ENCODE results near the gene CERCAM. TPM values are rescaled to one million over a fixed set of nuclear protein-coding genes. Genes with fewer than 3 reads are reported as not detected.
"Not testable (repeated sequence)": the region's sequence is repeated elsewhere in the genome, so short reads cannot be mapped to it uniquely, and the experiment has no call there.

The CERCAM gene
- total RNA-seq, 2 experiments from 2014 or later: 1.3 TPM

DNA sequence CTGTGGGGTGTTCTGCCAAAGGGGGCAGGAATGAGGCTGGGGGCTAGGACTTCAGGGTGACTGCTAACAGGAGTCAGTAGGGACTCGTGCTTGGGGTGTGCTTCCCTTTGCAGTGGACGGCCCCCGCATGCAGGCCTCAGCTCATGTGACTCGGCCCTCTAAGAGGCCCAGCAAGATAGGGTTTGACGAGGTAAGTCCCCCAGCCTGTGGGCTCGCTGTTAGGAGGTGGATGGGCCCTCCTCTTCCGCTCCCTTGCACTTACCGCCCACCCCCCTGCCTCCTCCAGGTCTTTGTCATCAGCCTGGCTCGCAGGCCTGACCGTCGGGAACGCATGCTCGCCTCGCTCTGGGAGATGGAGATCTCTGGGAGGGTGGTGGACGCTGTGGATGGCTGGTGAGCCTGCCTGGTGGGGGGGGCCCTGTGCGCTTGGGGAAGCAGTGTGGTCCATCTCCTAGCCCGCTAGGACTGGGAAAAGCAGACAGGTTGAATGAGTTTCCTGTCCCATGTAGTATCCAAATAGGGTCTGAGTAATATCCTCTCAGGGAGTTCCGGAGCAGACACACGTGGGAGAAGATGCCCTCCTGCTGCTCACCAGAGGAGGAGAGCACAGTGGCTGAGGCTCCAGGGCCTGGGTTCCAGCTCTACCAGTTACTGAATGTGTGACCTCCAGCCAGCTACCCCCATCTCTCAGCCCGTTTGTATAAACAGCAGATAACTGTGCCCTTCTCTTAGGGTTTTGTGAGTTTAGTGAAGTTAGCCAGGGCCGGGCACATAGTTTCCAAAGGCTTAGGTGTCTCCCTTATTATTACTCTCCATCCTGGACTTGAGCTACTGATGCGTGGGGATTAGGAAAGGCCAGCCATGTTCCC, 8.2 kb downstream of the CERCAM start:
- Mint-ChIP-seq H3K36me3 (ENCODE audit: low read depth) (no peaks in the 10 kb centered on the region), H3K27ac (no peak overlapping the region), H3K4me3 (no peak overlapping the region), H3K9me3 (no peaks in the 10 kb centered on the region), H3K4me1 (no peaks in the 10 kb centered on the region), H3K27me3 (no peaks in the 10 kb centered on the region)
- no peak for DNase-seq
- POLR2A ChIA-PET: interaction anchor here (0.7 kb wide), 1 partner anchor 380 kb away, joined by 4 read pairs; no protein-coding TSS in a partner anchor
- CTCF ChIA-PET: interaction anchor here (1.0 kb wide), 1 partner anchor 9 kb away, joined by 4 read pairs; the partner anchor contains the start of gene CERCAM

DNA sequence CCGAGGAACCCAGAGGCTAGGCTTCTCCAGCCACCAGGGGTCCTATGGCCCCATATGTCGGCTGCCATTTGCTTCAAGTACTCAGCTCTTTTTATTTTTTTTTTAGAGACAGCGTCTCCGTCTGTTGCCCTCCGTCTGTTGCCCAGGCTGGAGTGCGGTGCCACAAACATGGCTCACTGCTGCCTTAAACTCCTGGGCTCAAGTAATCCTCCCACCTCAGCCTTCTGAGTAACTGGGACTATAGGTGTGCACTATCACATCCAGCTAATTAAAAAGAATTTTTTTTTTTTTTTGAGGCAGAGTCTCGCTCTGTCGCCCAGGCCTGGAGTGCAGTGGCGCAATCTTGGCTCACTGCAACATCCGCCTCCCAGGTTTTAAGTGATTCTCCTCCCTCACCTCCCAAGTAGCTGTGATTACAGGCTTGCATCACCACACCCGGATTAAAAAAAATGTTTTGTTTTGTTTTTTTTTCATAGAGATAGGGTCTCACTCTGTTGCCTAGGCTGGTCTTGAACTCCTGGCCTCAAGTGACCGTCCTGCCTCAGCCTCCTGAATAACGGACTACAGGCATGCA, 8.9 kb downstream of the CERCAM start:
- no peak for DNase-seq
- Mint-ChIP-seq H3K4me1 (no peaks in the 10 kb centered on the region), H3K36me3 (ENCODE audit: low read depth) (no peaks in the 10 kb centered on the region), H3K27ac (no peak overlapping the region), H3K4me3 (no peak overlapping the region), H3K27me3 (no peaks in the 10 kb centered on the region), H3K9me3 (no peaks in the 10 kb centered on the region)
- ChIA-PET CTCF (interaction anchor here (1.0 to 1.7 kb wide), 2 partner anchors 9 to 10 kb away, joined by 4 read pairs; partner anchors contain the start of gene CERCAM), POLR2A (interaction anchor here (0.7 kb wide), 1 partner anchor 379 kb away, joined by 4 read pairs; no protein-coding TSS in a partner anchor)

DNA sequence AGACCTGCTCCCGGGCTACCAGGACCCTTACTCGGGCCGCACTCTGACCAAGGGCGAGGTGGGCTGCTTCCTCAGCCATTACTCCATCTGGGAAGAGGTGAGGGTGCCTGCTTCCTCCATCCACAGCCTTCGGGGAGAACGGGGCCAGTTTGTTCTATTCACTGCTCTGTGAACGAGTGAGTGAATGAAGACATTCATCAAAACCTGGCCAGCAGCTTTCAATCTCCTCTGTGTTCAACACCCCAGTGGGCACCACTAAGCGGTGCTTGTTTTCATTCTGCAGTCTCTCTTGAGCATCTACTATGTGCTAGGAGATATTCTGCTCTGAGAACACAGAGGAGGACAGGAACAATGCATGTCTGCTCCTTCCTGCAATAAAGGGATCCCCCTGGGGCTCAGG, 10.6 kb downstream of the CERCAM start:
- Mint-ChIP-seq H3K36me3 (ENCODE audit: low read depth) (no peaks in the 10 kb centered on the region), H3K27ac (no peak overlapping the region), H3K4me3 (no peak overlapping the region), H3K27me3 (no peaks in the 10 kb centered on the region), H3K4me1 (no peaks in the 10 kb centered on the region), H3K9me3 (no peaks in the 10 kb centered on the region)
- ChIA-PET CTCF (interaction anchor here (0.5 to 1.7 kb wide), 2 partner anchors 8 to 153 kb away, joined by 3 to 4 read pairs; no protein-coding TSS in a partner anchor), POLR2A (no interaction called here)
- no peak for DNase-seq

DNA sequence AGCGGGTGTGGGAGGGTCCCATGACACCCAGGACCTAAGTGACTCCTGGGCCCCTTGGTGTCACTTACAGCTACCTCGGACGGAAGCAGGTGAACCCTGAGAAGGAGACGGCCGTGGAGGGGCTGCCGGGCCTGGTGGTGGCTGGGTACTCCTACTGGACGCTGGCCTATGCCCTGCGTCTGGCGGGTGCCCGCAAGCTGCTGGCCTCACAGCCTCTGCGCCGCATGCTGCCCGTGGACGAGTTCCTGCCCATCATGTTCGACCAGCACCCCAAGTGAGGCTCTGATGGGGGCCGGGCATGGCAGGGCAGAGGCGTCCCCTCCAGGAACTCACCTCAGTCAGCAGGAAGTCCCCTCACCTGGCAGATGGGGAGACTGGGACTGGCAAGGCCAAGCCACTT, 13.7 kb downstream of the CERCAM start:
- CTCF ChIA-PET: interaction anchor here (1.0 kb wide), 1 partner anchor 9 kb away, joined by 5 read pairs; no protein-coding TSS in a partner anchor
- Mint-ChIP-seq H3K27me3 (no peaks in the 10 kb centered on the region), H3K4me3 (no peak overlapping the region), H3K36me3 (ENCODE audit: low read depth) (no peaks in the 10 kb centered on the region), H3K4me1 (peaks cover 9% of the 10 kb centered on the region), H3K9me3 (no peaks in the 10 kb centered on the region), H3K27ac (no peak overlapping the region)
- DNase-seq: no peak
- POLR2A ChIA-PET: no interaction called here

DNA sequence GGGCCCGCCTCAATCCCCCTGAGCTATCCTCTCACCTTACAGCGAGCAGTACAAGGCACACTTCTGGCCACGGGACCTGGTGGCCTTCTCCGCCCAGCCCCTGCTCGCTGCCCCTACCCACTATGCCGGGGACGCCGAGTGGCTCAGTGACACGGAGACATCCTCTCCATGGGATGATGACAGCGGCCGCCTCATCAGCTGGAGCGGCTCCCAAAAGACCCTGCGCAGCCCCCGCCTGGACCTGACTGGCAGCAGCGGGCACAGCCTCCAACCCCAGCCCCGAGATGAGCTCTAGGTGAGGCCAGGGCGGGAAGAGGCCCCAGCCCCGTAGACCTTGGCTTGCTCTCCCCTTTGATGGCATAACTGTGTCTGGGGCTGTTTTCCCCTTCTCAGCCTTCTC, 15.0 kb downstream of the CERCAM start:
- no peaks in the 10 kb centered on the region for H3K27me3 Mint-ChIP-seq
- H3K4me1 Mint-ChIP-seq: peaks cover 11% of the 10 kb centered on the region
- DNase-seq: no peak
- H3K27ac Mint-ChIP-seq: no peak overlapping the region
- H3K36me3 Mint-ChIP-seq (ENCODE audit: low read depth): no peaks in the 10 kb centered on the region
- no peak overlapping the region for H3K4me3 Mint-ChIP-seq
- CTCF ChIA-PET: no interaction called here
- no peaks in the 10 kb centered on the region for H3K9me3 Mint-ChIP-seq
- POLR2A ChIA-PET: no interaction called here

DNA sequence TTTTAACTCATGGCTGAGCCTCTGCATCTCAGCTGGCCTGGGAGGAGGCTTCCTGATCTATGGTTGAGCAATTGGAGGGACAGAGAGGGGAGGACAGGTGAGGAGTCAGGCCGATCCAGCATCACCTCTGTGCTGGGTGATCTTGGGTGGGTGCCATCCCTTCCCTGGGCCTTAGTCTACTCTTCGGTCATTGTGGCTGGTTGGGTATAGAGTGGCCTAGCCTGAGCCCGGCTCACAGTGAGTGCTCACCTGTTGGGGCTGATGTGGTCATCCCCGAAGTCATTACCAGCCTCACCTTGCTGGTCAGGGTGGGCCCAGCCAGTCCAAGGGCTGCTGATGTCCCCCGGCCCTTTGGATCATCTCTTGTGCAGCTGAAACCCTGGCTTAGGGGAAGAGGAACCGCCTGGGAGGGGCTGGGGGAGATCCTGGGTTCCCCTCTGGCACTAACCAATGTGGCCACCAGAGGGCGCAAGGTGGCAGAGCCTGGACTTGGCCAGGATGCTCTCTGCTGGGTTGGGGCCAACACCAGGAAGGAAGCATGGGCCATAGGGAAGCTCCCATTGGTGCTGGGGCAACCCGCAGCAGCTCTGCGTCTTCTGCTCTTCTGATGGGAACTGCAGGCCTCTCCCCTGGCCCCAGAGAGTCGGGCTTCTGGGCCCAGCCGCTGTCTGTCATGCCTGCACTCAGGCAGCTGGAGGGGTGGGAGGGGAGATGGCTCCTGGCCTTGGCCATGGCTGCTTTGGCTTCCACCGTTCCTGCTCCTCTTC, 17.9 kb downstream of the CERCAM start:
- CTCF ChIA-PET: interaction anchor here (0.7 to 1.9 kb wide), 26 partner anchors 8 to 400 kb away, joined by 3 to 11 read pairs (median 4); partner anchors contain the start of genes CERCAM, ODF2 and URM1

DNA sequence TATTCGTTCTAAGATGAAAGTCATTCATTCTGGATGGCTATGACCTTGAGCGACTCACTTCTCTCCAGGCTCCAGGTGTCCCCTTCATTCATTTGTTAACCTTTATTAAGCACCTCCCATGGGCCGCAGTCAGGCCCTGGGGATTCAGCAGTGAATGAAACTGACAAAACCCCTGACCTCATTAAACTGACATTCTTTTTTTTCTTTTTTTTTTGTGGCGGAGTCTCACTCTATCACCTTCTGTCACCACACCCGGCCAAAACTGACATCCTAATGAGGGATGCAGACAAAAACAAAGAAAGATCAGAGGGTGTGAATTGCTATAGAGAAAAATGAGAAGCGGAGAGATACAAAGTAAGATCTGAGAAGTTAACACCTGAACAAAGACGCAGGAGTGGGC, 18.6 kb downstream of the CERCAM start:
- H3K4me3 Mint-ChIP-seq: no peak overlapping the region
- ChIA-PET POLR2A (interaction anchor here (0.7 to 1.3 kb wide), 4 partner anchors 17 to 111 kb away, joined by 3 read pairs; partner anchors contain the start of genes ODF2 and URM1), CTCF (interaction anchor here (0.6 to 1.9 kb wide), 25 partner anchors 9 to 207 kb away, joined by 3 to 11 read pairs (median 4); partner anchors contain the start of genes CERCAM, ODF2 and URM1)
- peaks cover 11% of the 10 kb centered on the region for H3K4me1 Mint-ChIP-seq
- no peaks in the 10 kb centered on the region for H3K27me3 Mint-ChIP-seq
- no peaks in the 10 kb centered on the region for H3K36me3 Mint-ChIP-seq (ENCODE audit: low read depth)
- DNase-seq: no peak
- H3K27ac Mint-ChIP-seq: no peak overlapping the region
- no peaks in the 10 kb centered on the region for H3K9me3 Mint-ChIP-seq

More for the DNA sequence above, 17.9 kb downstream of the CERCAM start:
- Mint-ChIP-seq H3K36me3 (ENCODE audit: low read depth) (no peaks in the 10 kb centered on the region), H3K27ac (no peak overlapping the region), H3K9me3 (no peaks in the 10 kb centered on the region), H3K27me3 (no peaks in the 10 kb centered on the region), H3K4me3 (no peak overlapping the region), H3K4me1 (peaks cover 11% of the 10 kb centered on the region)
- POLR2A ChIA-PET: interaction anchor here (0.7 to 1.3 kb wide), 4 partner anchors 17 to 112 kb away, joined by 3 read pairs; partner anchors contain the start of genes ODF2 and URM1
- DNase-seq: peak; percentile 85

DNA sequence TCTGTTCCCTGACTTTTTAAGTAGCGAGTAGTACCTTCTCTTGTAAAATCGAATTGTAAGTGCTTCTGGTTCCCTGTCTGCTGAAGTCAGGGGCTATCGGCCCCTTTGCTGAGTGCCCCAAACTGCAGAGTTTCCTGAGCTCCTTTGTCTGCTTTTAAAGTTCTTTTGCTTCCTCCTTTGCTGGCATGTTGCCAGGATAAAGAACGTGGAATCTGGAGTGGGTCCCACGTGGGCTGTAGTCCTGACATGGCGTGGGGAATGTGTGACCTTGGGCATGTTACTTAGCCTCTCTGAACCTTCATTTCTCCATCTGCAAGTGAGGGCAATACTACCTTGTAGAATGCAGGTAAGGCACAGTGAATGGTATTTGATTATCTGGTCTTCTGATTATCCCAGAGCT, 21.5 kb downstream of the CERCAM start:
- ChIA-PET POLR2A (interaction anchor here (1.1 kb wide), 1 partner anchor 10 kb away, joined by 3 read pairs; no protein-coding TSS in a partner anchor), CTCF (interaction anchor here (1.1 to 2.1 kb wide), 2 partner anchors 9 to 80 kb away, joined by 3 to 7 read pairs; no protein-coding TSS in a partner anchor)
- Mint-ChIP-seq H3K4me3 (no peak overlapping the region), H3K4me1 (peaks cover 11% of the 10 kb centered on the region), H3K27me3 (no peaks in the 10 kb centered on the region), H3K27ac (no peak overlapping the region), H3K36me3 (ENCODE audit: low read depth) (no peaks in the 10 kb centered on the region), H3K9me3 (no peaks in the 10 kb centered on the region)
- no peak for DNase-seq

DNA sequence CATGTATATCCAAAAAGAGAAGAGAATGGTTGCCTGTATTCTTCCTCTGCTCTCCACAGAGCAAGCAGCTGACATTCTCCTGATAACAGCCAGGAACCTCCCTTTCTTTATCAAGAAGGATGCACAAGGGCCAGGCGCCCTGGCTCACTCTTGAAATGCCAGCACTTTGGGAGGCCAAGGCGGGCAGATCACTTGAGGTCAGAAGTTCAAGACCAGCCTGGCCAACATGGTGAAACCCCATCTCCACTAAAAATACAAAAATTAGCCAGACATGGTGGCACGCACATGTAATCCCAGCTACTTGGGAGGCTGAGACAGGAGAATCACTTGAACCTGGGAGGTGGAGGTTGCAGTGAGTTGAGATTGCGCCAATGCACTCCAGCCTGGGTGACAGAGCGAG, 25.8 kb downstream of the CERCAM start:
- not testable (repeated sequence) for DNase-seq

DNA sequence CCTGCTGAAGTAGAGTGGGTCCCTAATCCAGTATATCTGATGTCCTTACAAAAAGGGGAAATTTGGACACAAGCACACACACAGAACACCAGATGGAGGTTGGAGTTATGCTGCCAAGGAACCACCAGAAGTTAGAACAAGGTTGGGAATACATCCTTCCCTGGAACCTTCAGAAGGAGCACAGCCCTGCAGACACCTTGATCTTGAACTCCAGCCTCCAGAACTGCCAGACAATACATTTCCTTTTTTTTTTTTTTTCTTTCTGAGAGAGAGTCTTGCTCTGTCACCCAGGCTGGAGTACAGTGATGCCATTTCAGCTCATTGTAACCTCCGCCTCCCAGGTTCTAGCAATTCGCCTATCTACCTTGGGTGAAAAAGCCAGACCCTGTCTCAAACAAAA, 28.1 kb downstream of the CERCAM start:
- no peak for DNase-seq
- Mint-ChIP-seq H3K27me3 (peaks cover 7% of the 10 kb centered on the region), H3K4me3 (no peak overlapping the region), H3K36me3 (ENCODE audit: low read depth) (no peaks in the 10 kb centered on the region), H3K27ac (no peak overlapping the region), H3K4me1 (no peaks in the 10 kb centered on the region), H3K9me3 (no peaks in the 10 kb centered on the region)
- CTCF ChIA-PET: interaction anchor here (0.6 to 1.5 kb wide), 3 partner anchors 10 to 494 kb away, joined by 4 to 10 read pairs (median 4); no protein-coding TSS in a partner anchor
- POLR2A ChIA-PET: interaction anchor here (1.4 kb wide), 1 partner anchor 105 kb away, joined by 3 read pairs; no protein-coding TSS in a partner anchor

More for the DNA sequence above, 25.8 kb downstream of the CERCAM start:
- H3K27me3 Mint-ChIP-seq; H3K4me1 Mint-ChIP-seq; H3K4me3 Mint-ChIP-seq; H3K36me3 Mint-ChIP-seq (ENCODE audit: low read depth); H3K27ac Mint-ChIP-seq; H3K9me3 Mint-ChIP-seq: not testable (repeated sequence)
- POLR2A ChIA-PET: interaction anchor here (0.7 to 1.1 kb wide), 2 partner anchors 9 to 111 kb away, joined by 3 to 4 read pairs; partner anchors contain the start of gene ODF2
- CTCF ChIA-PET: interaction anchor here (1.1 kb wide), 1 partner anchor 27 kb away, joined by 4 read pairs; no protein-coding TSS in a partner anchor

DNA sequence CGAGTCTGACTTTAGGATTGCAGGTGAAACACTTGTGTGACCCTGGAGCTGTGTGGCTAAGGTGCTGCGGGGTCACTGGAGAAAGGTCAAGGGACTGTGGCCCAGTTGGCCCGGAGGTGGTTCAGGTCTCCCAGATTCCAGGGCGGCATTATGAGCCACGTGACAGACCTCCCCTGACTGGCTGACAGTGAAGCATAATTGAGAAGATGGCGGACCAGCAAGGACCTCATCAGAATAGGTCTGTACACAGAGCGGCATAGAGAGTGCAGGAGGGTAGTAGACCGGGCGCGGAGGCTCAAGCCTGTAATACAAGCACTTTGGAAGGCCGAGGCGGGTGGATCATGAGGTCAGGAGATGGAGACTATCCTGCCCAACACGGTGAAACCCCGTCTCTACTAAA, 34.3 kb downstream of the CERCAM start:
- DNase-seq: no peak
- Mint-ChIP-seq H3K4me3 (peak overlapping the region; percentile 40), H3K27ac (no peak overlapping the region), H3K4me1 (peaks cover 26% of the 10 kb centered on the region), H3K9me3 (no peaks in the 10 kb centered on the region), H3K36me3 (ENCODE audit: low read depth) (peaks cover 12% of the 10 kb centered on the region), H3K27me3 (peaks cover 7% of the 10 kb centered on the region)
- ChIA-PET POLR2A (interaction anchor here (0.9 to 1.3 kb wide), 3 partner anchors 84 to 235 kb away, joined by 3 to 4 read pairs (median 3); partner anchors contain the start of gene URM1), CTCF (interaction anchor here (0.6 to 1.3 kb wide), 4 partner anchors 16 to 1326 kb away, joined by 3 to 4 read pairs (median 4); no protein-coding TSS in a partner anchor)

All from activated CD4-positive, alpha-beta memory T cell treated with anti-CD3 and anti-CD28 coated beads, Interleukin-2, amount 10 ng/mL, durations not matched to agents 7 days and 5 days (primary cell).